ENCODE results near the gene ASRGL1. TPM values are rescaled to one million over a fixed set of nuclear protein-coding genes. Genes with fewer than 3 reads are reported as not detected.

Gene ASRGL1
- total RNA-seq, 1 experiment from 2014 or later: 51.6 TPM

GRCh38 chr11:62392506-62392905, 55.3 kb downstream of the ASRGL1 start:
- ChIA-PET CTCF (interaction anchor here (0.7 to 5.9 kb wide), 7 partner anchors 8 to 168 kb away, joined by 3 to 279 read pairs (median 7); partner anchors contain the start of gene AHNAK), POLR2A (interaction anchor here (0.5 kb wide), 1 partner anchor 280 kb away, joined by 3 read pairs; the partner anchor contains the start of gene LBHD1)
- DNase-seq (ENCODE audit: low spot score) (no peak), ATAC-seq (no peak)
- TF ChIP-seq IRF2 (CRISPR knock-in tag; IDR thresholded peaks at IDR 0.05; ENCODE audit: borderline replicate concordance, low read depth): no peak
- no peak for TF ChIP-seq ZMAT4 (CRISPR knock-in tag; IDR thresholded peaks at IDR 0.05)
- TF ChIP-seq ATF6 (CRISPR knock-in tag; IDR thresholded peaks at IDR 0.05): no peak
- no peak for TF ChIP-seq ESRRA (CRISPR knock-in tag; IDR thresholded peaks at IDR 0.05; ENCODE audit: borderline replicate concordance)
- TF ChIP-seq ZNF121 (CRISPR knock-in tag; IDR thresholded peaks at IDR 0.05): no peak
- no peak for TF ChIP-seq ZNF219 (CRISPR knock-in tag; IDR thresholded peaks at IDR 0.05; ENCODE audit: borderline replicate concordance)
- TF ChIP-seq OVOL2 (CRISPR knock-in tag; IDR thresholded peaks at IDR 0.05; ENCODE audit: borderline replicate concordance): no peak
- TF ChIP-seq CDX4 (CRISPR knock-in tag; IDR thresholded peaks at IDR 0.05; ENCODE audit: borderline replicate concordance): no peak
- no peak for TF ChIP-seq NFATC4 (CRISPR knock-in tag; IDR thresholded peaks at IDR 0.05)
- TF ChIP-seq FOXP1 (CRISPR knock-in tag; IDR thresholded peaks at IDR 0.05; ENCODE audit: borderline replicate concordance): no peak
- no peak for TF ChIP-seq MYBL2 (CRISPR knock-in tag; IDR thresholded peaks at IDR 0.05)
- TF ChIP-seq ZNF138 (CRISPR knock-in tag; conservative IDR thresholded peaks at IDR 0.05): no peak
- TF ChIP-seq MLX (CRISPR knock-in tag; IDR thresholded peaks at IDR 0.05): no peak
- TF ChIP-seq E2F4 (CRISPR knock-in tag; IDR thresholded peaks at IDR 0.05; ENCODE audit: borderline replicate concordance, low read depth): no peak
- TF ChIP-seq ZBTB21 (CRISPR knock-in tag; IDR thresholded peaks at IDR 0.05; ENCODE audit: borderline replicate concordance): no peak
- TF ChIP-seq ZNF423 (CRISPR knock-in tag; IDR thresholded peaks at IDR 0.05): no peak
- H3K27me3 Mint-ChIP-seq (ENCODE audit: low read depth): no peaks in the 10 kb centered on the region
- H3K9me3 Mint-ChIP-seq: no peaks in the 10 kb centered on the region
- no peak overlapping the region for H3K27ac Mint-ChIP-seq
- H3K36me3 Mint-ChIP-seq: no peaks in the 10 kb centered on the region
- H3K4me3 Mint-ChIP-seq: no peak overlapping the region
- peaks cover 15% of the 10 kb centered on the region for H3K4me1 Mint-ChIP-seq

- no peaks in the 10 kb centered on the region for H3K36me3 Mint-ChIP-seq
- DNase-seq (ENCODE audit: low spot score) (no peak), ATAC-seq (no peak)
- TF ChIP-seq GTF2I (CRISPR knock-in tag; conservative IDR thresholded peaks at IDR 0.05) (no peak), OVOL2 (CRISPR knock-in tag; IDR thresholded peaks at IDR 0.05; ENCODE audit: borderline replicate concordance) (no peak)
- no peak overlapping the region for H3K27ac Mint-ChIP-seq
- H3K9me3 Mint-ChIP-seq: no peaks in the 10 kb centered on the region
- peaks cover 16% of the 10 kb centered on the region for H3K4me1 Mint-ChIP-seq
- H3K4me3 Mint-ChIP-seq: no peak overlapping the region
- POLR2A ChIA-PET: interaction anchor here (0.5 kb wide), 1 partner anchor 279 kb away, joined by 3 read pairs; the partner anchor contains the start of gene LBHD1
- CTCF ChIA-PET: interaction anchor here (0.6 to 5.9 kb wide), 7 partner anchors 12 to 413 kb away, joined by 3 to 279 read pairs (median 7); partner anchors contain the start of gene AHNAK
- no peaks in the 10 kb centered on the region for H3K27me3 Mint-ChIP-seq (ENCODE audit: low read depth)
These were observed 55.9 kb downstream of the ASRGL1 start for GRCh38 chr11:62393061-62393611.

GRCh38 chr11:62393735-62394134, 56.5 kb downstream of the ASRGL1 start:
- H3K4me3 Mint-ChIP-seq: no peak overlapping the region
- ChIA-PET POLR2A (no interaction called here), CTCF (interaction anchor here (2.0 to 5.9 kb wide), 5 partner anchors 11 to 158 kb away, joined by 25 to 279 read pairs (median 61); partner anchors contain the start of gene AHNAK)
- H3K4me1 Mint-ChIP-seq: peaks cover 21% of the 10 kb centered on the region
- no peak for DNase-seq (ENCODE audit: low spot score)
- TF ChIP-seq ARID4B (CRISPR knock-in tag; IDR thresholded peaks at IDR 0.05; ENCODE audit: borderline replicate concordance) (no peak), HMGA2 (CRISPR knock-in tag; IDR thresholded peaks at IDR 0.05) (peak; percentile 53; the same call in 1 of the 2 replicates)
- no peak overlapping the region for H3K27ac Mint-ChIP-seq
- no peaks in the 10 kb centered on the region for H3K36me3 Mint-ChIP-seq
- H3K27me3 Mint-ChIP-seq (ENCODE audit: low read depth): no peaks in the 10 kb centered on the region
- no peak for ATAC-seq
- H3K9me3 Mint-ChIP-seq: no peaks in the 10 kb centered on the region

Measured in WTC11 (cell line).